ENCODE data around the gene ABCA10. TPM values are rescaled to one million over a fixed set of nuclear protein-coding genes. Genes with fewer than 3 reads are reported as not detected.
A peak's percentile ranks its signal among the peaks of the same experiment; 100 is the strongest.

Gene ABCA10
- total RNA-seq, 4 donors from 2014 or later, result 1.5 to 19.1 (median 10.3) TPM

- peaks cover 12% of the 10 kb centered on the region for H3K36me3 ChIP-seq
- TF ChIP-seq EP300 (IDR thresholded peaks at IDR 0.05), result no peak
- TF ChIP-seq, protein P1, sequence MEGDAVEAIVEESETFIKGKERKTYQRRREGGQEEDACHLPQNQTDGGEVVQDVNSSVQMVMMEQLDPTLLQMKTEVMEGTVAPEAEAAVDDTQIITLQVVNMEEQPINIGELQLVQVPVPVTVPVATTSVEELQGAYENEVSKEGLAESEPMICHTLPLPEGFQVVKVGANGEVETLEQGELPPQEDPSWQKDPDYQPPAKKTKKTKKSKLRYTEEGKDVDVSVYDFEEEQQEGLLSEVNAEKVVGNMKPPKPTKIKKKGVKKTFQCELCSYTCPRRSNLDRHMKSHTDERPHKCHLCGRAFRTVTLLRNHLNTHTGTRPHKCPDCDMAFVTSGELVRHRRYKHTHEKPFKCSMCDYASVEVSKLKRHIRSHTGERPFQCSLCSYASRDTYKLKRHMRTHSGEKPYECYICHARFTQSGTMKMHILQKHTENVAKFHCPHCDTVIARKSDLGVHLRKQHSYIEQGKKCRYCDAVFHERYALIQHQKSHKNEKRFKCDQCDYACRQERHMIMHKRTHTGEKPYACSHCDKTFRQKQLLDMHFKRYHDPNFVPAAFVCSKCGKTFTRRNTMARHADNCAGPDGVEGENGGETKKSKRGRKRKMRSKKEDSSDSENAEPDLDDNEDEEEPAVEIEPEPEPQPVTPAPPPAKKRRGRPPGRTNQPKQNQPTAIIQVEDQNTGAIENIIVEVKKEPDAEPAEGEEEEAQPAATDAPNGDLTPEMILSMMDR (IDR thresholded peaks at IDR 0.05), result peak in 1 of 2 donors; percentile 48
- DNase-seq (ENCODE audit: low spot score in 2 of 2), result no peak
- no peak overlapping the region for H3K4me3 ChIP-seq
- WGBS, result 62% methylated on average over 4 of the region's 4 CpGs
- no peaks in the 10 kb centered on the region for H3K4me1 ChIP-seq
- no peak overlapping the region for H3K27ac ChIP-seq
- H3K27me3 ChIP-seq, result no peaks in the 10 kb centered on the region
- no peaks in the 10 kb centered on the region for H3K9me3 ChIP-seq
Observed at GRCh38 chr17:69246726-69247375, 18.2 kb upstream of the ABCA10 start.

DNA sequence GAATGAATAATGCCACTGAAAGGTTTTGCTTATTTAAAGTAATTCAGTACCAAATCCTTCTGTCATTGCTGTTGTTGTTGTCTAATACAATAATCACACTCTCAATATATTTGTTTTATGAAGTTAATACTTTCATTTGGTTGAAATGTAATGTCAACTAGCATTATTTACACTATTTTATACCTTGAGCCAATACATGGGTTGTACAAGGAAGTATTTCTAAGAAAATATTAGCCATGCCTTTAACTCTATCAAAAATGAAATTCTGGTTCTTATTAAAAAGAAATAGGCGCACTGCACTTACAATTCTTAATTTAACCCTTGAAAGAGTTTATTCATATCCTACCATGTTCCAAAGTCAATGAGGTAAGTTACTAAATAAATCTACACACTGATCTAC is 17.6 kb upstream of the ABCA10 start:
- H3K36me3 ChIP-seq, result peaks cover 6% of the 10 kb centered on the region
- H3K27me3 ChIP-seq, result no peaks in the 10 kb centered on the region
- TF ChIP-seq POLR2A (IDR thresholded peaks at IDR 0.05), result no peak
- no peak for TF ChIP-seq EP300 (IDR thresholded peaks at IDR 0.05)
- no peak for TF ChIP-seq POLR2AphosphoS5 (IDR thresholded peaks at IDR 0.05)
- TF ChIP-seq, protein P1 (IDR thresholded peaks at IDR 0.05), result no peak
- 66% methylated on average over 1 of the region's 1 CpG for WGBS
- no peaks in the 10 kb centered on the region for H3K4me1 ChIP-seq
- no peak overlapping the region for H3K27ac ChIP-seq
- no peaks in the 10 kb centered on the region for H3K9me3 ChIP-seq
- DNase-seq (ENCODE audit: low spot score in 2 of 2), result no peak
- H3K4me3 ChIP-seq, result no peak overlapping the region

- no peak overlapping the region for H3K27ac ChIP-seq
- H3K9me3 ChIP-seq, result no peaks in the 10 kb centered on the region
- TF ChIP-seq POLR2AphosphoS5 (IDR thresholded peaks at IDR 0.05) (no peak), EP300 (IDR thresholded peaks at IDR 0.05) (no peak)
- H3K4me3 ChIP-seq, result no peak overlapping the region
- 66% methylated on average over 2 of the region's 2 CpGs for WGBS
- H3K4me1 ChIP-seq, result no peaks in the 10 kb centered on the region
- H3K27me3 ChIP-seq, result no peaks in the 10 kb centered on the region
- DNase-seq (ENCODE audit: low spot score in 2 of 2), result no peak
- H3K36me3 ChIP-seq, result peaks cover 6% of the 10 kb centered on the region
Observed at GRCh38 chr17:69245617-69246016, 17.0 kb upstream of the ABCA10 start.

GRCh38 chr17:69239611-69240600 is 11.3 kb upstream of the ABCA10 start:
- Histone ChIP-seq H3K27ac (no peak overlapping the region), H3K4me1 (peaks cover 4% of the 10 kb centered on the region), H3K27me3 (no peaks in the 10 kb centered on the region), H3K36me3 (no peaks in the 10 kb centered on the region), H3K4me3 (no peak overlapping the region), H3K9me3 (no peaks in the 10 kb centered on the region)
- TF ChIP-seq EP300 (IDR thresholded peaks at IDR 0.05) (no peak), POLR2A (IDR thresholded peaks at IDR 0.05) (no peak)
- TF ChIP-seq, protein P1 (IDR thresholded peaks at IDR 0.05), result no peak
- 91% methylated on average over 8 of the region's 8 CpGs for WGBS
- DNase-seq (ENCODE audit: low spot score in 2 of 2), result no peak

- H3K27ac ChIP-seq, result no peak overlapping the region
- no peak for DNase-seq (ENCODE audit: low spot score in 2 of 2)
- no peak overlapping the region for H3K4me3 ChIP-seq
- H3K27me3 ChIP-seq, result no peaks in the 10 kb centered on the region
- H3K4me1 ChIP-seq, result peaks cover 5% of the 10 kb centered on the region
- H3K36me3 ChIP-seq, result no peaks in the 10 kb centered on the region
- H3K9me3 ChIP-seq, result peaks cover 6% of the 10 kb centered on the region
- no peak for TF ChIP-seq POLR2A (IDR thresholded peaks at IDR 0.05)
- no peak for TF ChIP-seq EP300 (IDR thresholded peaks at IDR 0.05)
- TF ChIP-seq, protein P1 (IDR thresholded peaks at IDR 0.05), result no peak
- no peak for TF ChIP-seq POLR2AphosphoS5 (IDR thresholded peaks at IDR 0.05)
- WGBS, result 83% methylated on average over 3 of the region's 3 CpGs
Observed at GRCh38 chr17:69236946-69237345, 8.3 kb upstream of the ABCA10 start.
